ENCODE data around the gene IGFL1. TPM values are rescaled to one million over a fixed set of nuclear protein-coding genes. Genes with fewer than 3 reads are reported as not detected.
"Not testable (repeated sequence)": the region's sequence is repeated elsewhere in the genome, so short reads cannot be mapped to it uniquely, and the experiment has no call there.

IGFL1 gene
- total RNA-seq = not detected

- Histone ChIP-seq H3K4me3 (no peak within 1 kb of the TSS), H3K27ac (no peak within 1 kb of the TSS), H3K4me1 (no peaks in the 10 kb centered on the region), H3K36me3 (no peaks in the 10 kb centered on the region), H3K9me3 (no peaks in the 10 kb centered on the region), H3K27me3 (peaks cover 0 to 20% of the 10 kb centered on the region in 2 donors)
- no peak for TF ChIP-seq POLR2A (IDR thresholded peaks at IDR 0.05)
- TF ChIP-seq POLR2AphosphoS5 (IDR thresholded peaks at IDR 0.05) = no peak
- TF ChIP-seq, protein P1, sequence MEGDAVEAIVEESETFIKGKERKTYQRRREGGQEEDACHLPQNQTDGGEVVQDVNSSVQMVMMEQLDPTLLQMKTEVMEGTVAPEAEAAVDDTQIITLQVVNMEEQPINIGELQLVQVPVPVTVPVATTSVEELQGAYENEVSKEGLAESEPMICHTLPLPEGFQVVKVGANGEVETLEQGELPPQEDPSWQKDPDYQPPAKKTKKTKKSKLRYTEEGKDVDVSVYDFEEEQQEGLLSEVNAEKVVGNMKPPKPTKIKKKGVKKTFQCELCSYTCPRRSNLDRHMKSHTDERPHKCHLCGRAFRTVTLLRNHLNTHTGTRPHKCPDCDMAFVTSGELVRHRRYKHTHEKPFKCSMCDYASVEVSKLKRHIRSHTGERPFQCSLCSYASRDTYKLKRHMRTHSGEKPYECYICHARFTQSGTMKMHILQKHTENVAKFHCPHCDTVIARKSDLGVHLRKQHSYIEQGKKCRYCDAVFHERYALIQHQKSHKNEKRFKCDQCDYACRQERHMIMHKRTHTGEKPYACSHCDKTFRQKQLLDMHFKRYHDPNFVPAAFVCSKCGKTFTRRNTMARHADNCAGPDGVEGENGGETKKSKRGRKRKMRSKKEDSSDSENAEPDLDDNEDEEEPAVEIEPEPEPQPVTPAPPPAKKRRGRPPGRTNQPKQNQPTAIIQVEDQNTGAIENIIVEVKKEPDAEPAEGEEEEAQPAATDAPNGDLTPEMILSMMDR (IDR thresholded peaks at IDR 0.05) = no peak
- intact Hi-C loops (cut with DNase I; ENCODE audit: low total_unique reads) = no loop called here
- DNase-seq (ENCODE audit: low spot score in 2 of 2) = no peak
Observed at GRCh38 chr19:46229442-46229841, at the start of gene IGFL1. Gene IGFL1 (plus strand): TSS chr19:46229742. CDS start chr19:46229775, 33 bp downstream.

- Histone ChIP-seq H3K4me3 (no peak overlapping the region), H3K36me3 (no peaks in the 10 kb centered on the region), H3K27ac (no peak overlapping the region), H3K4me1 (no peaks in the 10 kb centered on the region), H3K27me3 (peaks cover 0 to 3% of the 10 kb centered on the region in 2 donors), H3K9me3 (no peaks in the 10 kb centered on the region)
- TF ChIP-seq, protein P1 (IDR thresholded peaks at IDR 0.05) = no peak
- no peak for TF ChIP-seq POLR2AphosphoS5 (IDR thresholded peaks at IDR 0.05)
- DNase-seq (ENCODE audit: low spot score in 2 of 2) = no peak
- intact Hi-C loops (cut with DNase I; ENCODE audit: low total_unique reads) = no loop called here
Observed at GRCh38 chr19:46180701-46181387, 48.7 kb upstream of the IGFL1 start.

DNA sequence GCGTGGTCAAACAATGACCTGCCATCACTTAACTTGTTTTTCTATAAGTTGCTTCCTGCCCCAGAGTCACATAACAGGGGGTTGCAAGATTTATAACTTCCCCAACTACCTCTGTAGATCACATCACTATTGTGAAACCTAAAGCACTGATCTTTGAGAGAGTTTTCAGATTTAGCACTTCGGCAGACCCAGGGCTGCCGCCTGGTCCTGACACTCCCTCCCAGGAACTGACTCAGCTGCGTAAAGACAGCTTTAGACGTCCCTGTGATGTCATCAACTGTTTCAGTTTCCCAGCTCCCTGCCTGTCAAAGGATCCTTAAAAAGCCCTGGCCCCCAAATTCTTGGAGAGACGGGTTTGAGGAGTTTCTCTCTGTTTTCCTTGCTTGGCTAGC lies 48.2 kb upstream of the IGFL1 start:
- Histone ChIP-seq H3K4me3 (no peak overlapping the region), H3K4me1 (no peaks in the 10 kb centered on the region), H3K27ac (no peak overlapping the region), H3K36me3 (no peaks in the 10 kb centered on the region), H3K9me3 (no peaks in the 10 kb centered on the region), H3K27me3 (peaks cover 0 to 3% of the 10 kb centered on the region in 2 donors)
- intact Hi-C loops (cut with DNase I; ENCODE audit: low total_unique reads) = no loop called here
- TF ChIP-seq, protein P1 (IDR thresholded peaks at IDR 0.05) = no peak
- no peak for TF ChIP-seq POLR2AphosphoS5 (IDR thresholded peaks at IDR 0.05)
- no peak for TF ChIP-seq POLR2A (IDR thresholded peaks at IDR 0.05)
- no peak for DNase-seq (ENCODE audit: low spot score in 2 of 2)

GRCh38 chr19:46182476-46182875 lies 47.1 kb upstream of the IGFL1 start:
- no peaks in the 10 kb centered on the region for H3K36me3 ChIP-seq
- H3K27ac ChIP-seq = no peak overlapping the region
- H3K9me3 ChIP-seq = no peaks in the 10 kb centered on the region
- H3K4me1 ChIP-seq = no peaks in the 10 kb centered on the region
- intact Hi-C loops (cut with DNase I; ENCODE audit: low total_unique reads) = no loop called here
- H3K4me3 ChIP-seq = no peak overlapping the region
- DNase-seq (ENCODE audit: low spot score in 2 of 2) = no peak
- H3K27me3 ChIP-seq = peaks cover 0 to 3% of the 10 kb centered on the region in 2 donors
- TF ChIP-seq, protein P1 (IDR thresholded peaks at IDR 0.05) = no peak
- TF ChIP-seq POLR2AphosphoS5 (IDR thresholded peaks at IDR 0.05) (no peak), POLR2A (IDR thresholded peaks at IDR 0.05) (no peak)

DNA sequence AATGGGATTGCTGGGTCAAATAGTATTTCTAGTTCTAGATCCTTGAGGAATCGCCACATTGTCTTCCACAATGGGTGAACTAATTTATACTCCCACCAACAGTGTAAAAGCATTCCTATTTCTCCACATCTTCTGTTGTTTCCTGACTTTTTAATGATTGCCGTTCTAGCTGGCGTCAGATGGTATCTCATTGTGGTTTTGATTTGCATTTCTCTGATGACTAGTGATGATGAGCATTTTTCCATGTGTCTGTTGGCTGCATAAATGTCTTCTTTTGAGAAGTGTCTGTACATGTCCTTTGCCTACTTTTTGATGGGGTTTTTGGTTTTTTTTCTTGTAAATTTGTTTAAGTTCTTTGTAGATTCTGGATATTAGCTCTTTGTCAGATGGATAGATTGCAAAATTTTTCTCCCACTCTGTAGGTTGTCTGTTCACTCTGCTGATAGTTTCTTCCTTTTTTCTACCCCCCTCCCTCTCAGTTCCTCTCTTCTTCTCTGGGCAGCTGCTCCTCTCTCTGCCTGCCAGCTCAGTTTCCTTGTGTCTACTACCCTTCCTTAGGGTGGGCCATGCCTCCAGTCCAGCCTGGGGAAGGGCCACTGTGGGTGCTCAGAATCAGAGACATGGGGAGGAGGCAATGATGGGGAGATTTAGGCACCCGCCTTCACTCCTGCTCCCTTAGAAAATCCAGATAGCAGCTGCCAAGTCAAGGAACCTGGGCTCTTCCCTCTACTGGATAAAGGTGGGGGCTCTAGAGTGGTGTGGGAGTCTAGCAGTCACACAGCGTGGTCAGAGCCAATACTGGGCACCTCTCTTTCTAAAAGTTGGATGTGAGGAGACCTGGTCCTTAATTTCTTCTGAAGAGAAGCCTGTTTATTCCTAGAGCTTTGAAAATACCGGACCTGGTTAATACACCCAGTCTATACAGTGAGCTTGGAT lies 44.5 kb upstream of the IGFL1 start:
- H3K4me1 ChIP-seq; DNase-seq (ENCODE audit: low spot score in 2 of 2); intact Hi-C loops (cut with DNase I; ENCODE audit: low total_unique reads); H3K9me3 ChIP-seq; H3K4me3 ChIP-seq; H3K36me3 ChIP-seq: not testable (repeated sequence)
- Histone ChIP-seq H3K27ac (peak overlapping the region; percentile 1 to 19), H3K27me3 (peaks cover 0 to 12% of the 10 kb centered on the region in 2 donors)
